Measurements from ENCODE around the gene TUBGCP2. TPM values are rescaled to one million over a fixed set of nuclear protein-coding genes. Genes with fewer than 3 reads are reported as not detected.
"Not testable (repeated sequence)": the region's sequence is repeated elsewhere in the genome, so short reads cannot be mapped to it uniquely, and the experiment has no call there.

TUBGCP2 gene
- total RNA-seq, 3 donors from 2014 or later: 48.1 to 63.4 (median 58.8) TPM

GRCh38 chr10:133235932-133236331 is 72.7 kb downstream of the TUBGCP2 start:
- Histone ChIP-seq H3K9me3 (no peaks in the 10 kb centered on the region), H3K4me3 (no peak overlapping the region), H3K36me3 (ENCODE audit: low read depth) (no peaks in the 10 kb centered on the region), H3K4me1 (ENCODE audit: low read depth) (peaks cover 7% of the 10 kb centered on the region)
- no peak for TF ChIP-seq CTCF (IDR thresholded peaks at IDR 0.05)
- intact Hi-C loops (cut with DNase I, micrococcal nuclease): no loop called here
- ATAC-seq (no peak), DNase-seq (peak in 1 of 3 donors; percentile 47)

- Histone ChIP-seq H3K36me3 (ENCODE audit: low read depth) (no peaks in the 10 kb centered on the region), H3K9me3 (no peaks in the 10 kb centered on the region), H3K4me3 (no peak overlapping the region), H3K4me1 (ENCODE audit: low read depth) (peaks cover 7% of the 10 kb centered on the region)
- ATAC-seq (peak; percentile 12), DNase-seq (no peak)
- intact Hi-C loops (cut with DNase I, micrococcal nuclease): no loop called here
- no peak for TF ChIP-seq CTCF (IDR thresholded peaks at IDR 0.05)
Observed at GRCh38 chr10:133235265-133235855, 73.3 kb downstream of the TUBGCP2 start.

DNA sequence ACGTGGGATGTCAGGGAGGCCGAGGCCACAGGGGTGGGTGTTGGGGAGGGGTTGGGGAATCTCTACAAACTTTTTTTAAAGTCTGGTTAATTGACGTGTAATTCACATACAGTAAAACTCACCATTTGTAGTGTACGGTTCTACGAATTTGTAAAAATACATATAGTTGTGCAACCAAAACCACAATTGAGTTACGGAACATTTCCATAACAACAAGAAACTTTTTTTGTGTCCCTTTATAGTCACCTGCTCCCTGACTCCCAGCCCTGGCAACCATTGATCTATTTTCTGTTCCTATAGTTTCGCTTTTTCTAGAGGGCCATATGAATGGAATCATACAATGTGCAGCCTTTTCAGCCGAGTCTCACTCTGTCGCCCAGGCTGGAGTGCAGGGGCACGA is 73.9 kb downstream of the TUBGCP2 start:
- intact Hi-C loops (cut with DNase I, micrococcal nuclease); ATAC-seq; H3K4me3 ChIP-seq; H3K9me3 ChIP-seq; H3K36me3 ChIP-seq (ENCODE audit: low read depth); DNase-seq; H3K4me1 ChIP-seq (ENCODE audit: low read depth): not testable (repeated sequence)

- no peak for TF ChIP-seq CTCF (IDR thresholded peaks at IDR 0.05)
- DNase-seq (no peak), ATAC-seq (no peak)
- Histone ChIP-seq H3K4me3 (no peak overlapping the region), H3K36me3 (ENCODE audit: low read depth) (no peaks in the 10 kb centered on the region), H3K9me3 (no peaks in the 10 kb centered on the region), H3K4me1 (ENCODE audit: low read depth) (peaks cover 7% of the 10 kb centered on the region)
- intact Hi-C loops (cut with DNase I, micrococcal nuclease): no loop called here
Observed at GRCh38 chr10:133231946-133232574, 76.6 kb downstream of the TUBGCP2 start.

DNA sequence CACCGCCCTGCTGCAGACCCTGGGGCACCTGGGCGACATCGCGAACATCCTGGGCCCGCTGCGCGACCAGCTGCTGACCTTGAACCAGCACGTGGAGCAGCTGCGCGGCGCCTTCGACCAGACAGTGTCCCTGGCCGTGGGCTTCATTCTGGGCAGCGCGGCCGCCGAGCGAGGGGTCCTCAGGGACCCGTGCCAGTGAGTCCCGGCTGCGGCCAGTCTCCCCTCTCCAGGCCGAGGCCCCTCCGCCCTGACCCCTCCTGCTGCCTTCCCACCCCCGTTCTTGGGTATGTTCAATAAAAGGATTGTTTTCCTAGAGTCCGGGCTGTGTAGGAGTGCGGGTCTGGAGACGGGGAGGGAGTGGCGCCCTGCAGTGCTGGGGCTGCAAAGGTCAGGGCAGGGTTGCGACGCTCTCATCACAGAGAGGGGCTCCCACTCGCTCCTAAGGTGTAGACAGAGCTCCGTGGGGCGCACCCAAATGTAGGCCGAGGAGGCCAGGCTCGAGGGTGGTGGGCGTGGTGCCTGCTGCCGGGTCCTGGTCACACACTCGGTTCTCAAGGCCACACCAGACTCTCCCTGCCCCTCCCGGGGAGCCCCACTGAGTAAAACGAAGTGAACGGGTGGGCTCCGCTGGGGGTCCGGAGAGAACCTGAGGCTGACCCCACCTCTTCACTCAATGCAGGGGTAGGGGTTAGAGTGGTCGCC is 77.3 kb downstream of the TUBGCP2 start:
- ATAC-seq (no peak), DNase-seq (no peak)
- H3K4me1 ChIP-seq (ENCODE audit: low read depth): no peaks in the 10 kb centered on the region
- H3K4me3 ChIP-seq: no peak overlapping the region
- TF ChIP-seq CTCF (IDR thresholded peaks at IDR 0.05): no peak
- no peaks in the 10 kb centered on the region for H3K36me3 ChIP-seq (ENCODE audit: low read depth)
- H3K9me3 ChIP-seq: no peaks in the 10 kb centered on the region
- intact Hi-C loops (cut with DNase I, micrococcal nuclease): no loop called here

Measured in mucosa of descending colon (tissue), 3 donors.